Liver (tissue), 9 donors: ENCODE measurements around the gene TMEM131. TPM values are rescaled to one million over a fixed set of nuclear protein-coding genes. Genes with fewer than 3 reads are reported as not detected.

Experiments
- DNase-seq: peaks from one replicate; pipeline ENCODE4 v3.0.0-alpha.2; 2017; ENCODE audit warnings: low spot score
- H3K27ac ChIP-seq, 2 donors: one replicate each; pipeline ENCODE4 v1.7.0; 2013; ENCODE audit warnings: inconsistent platforms in 2 of 2, low read length in 2 of 2, control low read depth in 1 of 2, low read depth in 1 of 2, mild to moderate bottlenecking in 1 of 2
- H3K27me3 ChIP-seq, 4 donors: one replicate each; pipeline versions ENCODE4 v1.6.1 to v1.7.0; 2013; ENCODE audit warnings: low read length in 3 of 4, inconsistent platforms in 1 of 4, mild to moderate bottlenecking in 1 of 4, moderate library complexity in 1 of 4; ENCODE audit not compliant: control insufficient read depth in 4 of 4, insufficient read depth in 4 of 4
- H3K36me3 ChIP-seq, 4 donors: one replicate each; pipeline versions ENCODE4 v1.6.1 to v1.7.0; 2013; ENCODE audit warnings: low read length in 3 of 4, mild to moderate bottlenecking in 3 of 4, low read depth in 1 of 4, moderate library complexity in 1 of 4; ENCODE audit not compliant: control insufficient read depth in 4 of 4, insufficient read depth in 3 of 4
- H3K4me1 ChIP-seq, 4 donors: one replicate each; pipeline versions ENCODE4 v1.6.1 to v1.7.0; 2013; ENCODE audit warnings: low read length in 3 of 4, mild to moderate bottlenecking in 3 of 4, moderate library complexity in 1 of 4; ENCODE audit not compliant: control insufficient read depth in 4 of 4, insufficient read depth in 4 of 4
- H3K4me3 ChIP-seq, 3 donors: one replicate each; pipeline versions ENCODE4 v1.6.1 to v1.7.0; 2013; ENCODE audit warnings: low read length in 3 of 3, control low read depth in 1 of 3, low read depth in 1 of 3, mild to moderate bottlenecking in 1 of 3
- H3K9ac ChIP-seq, 2 donors: one replicate each; pipeline ENCODE4 v1.7.0; 2013; ENCODE audit warnings: low read length in 2 of 2, mild to moderate bottlenecking in 2 of 2, moderate library complexity in 2 of 2, control low read depth in 1 of 2, low read depth in 1 of 2
- H3K9me3 ChIP-seq, 4 donors: one replicate each; pipeline versions ENCODE4 v1.6.1 to v1.7.0; 2013; ENCODE audit warnings: low read length in 3 of 4; ENCODE audit not compliant: control insufficient read depth in 4 of 4
- EGR1 ChIP-seq, 2 donors: IDR thresholded peaks; 2 replicates each; pipeline ENCODE4 v1.6.1; 2016 to 2018; ENCODE audit warnings: antibody characterized with exemption in 2 of 2, low read depth in 2 of 2
- FOXA1 ChIP-seq: IDR thresholded peaks from 2 replicates; pipeline ENCODE4 v1.6.1; 2016; ENCODE audit warnings: antibody characterized with exemption
- FOXA2 ChIP-seq: IDR thresholded peaks from 2 replicates; pipeline ENCODE4 v1.6.1; 2016; ENCODE audit warnings: antibody characterized with exemption
- GABPA ChIP-seq, 2 donors: IDR thresholded peaks in 1 of 2; conservative IDR thresholded peaks in 1 of 2; 2 replicates each; pipeline ENCODE4 v1.6.1; 2016; ENCODE audit warnings: antibody characterized with exemption in 2 of 2, mild to moderate bottlenecking in 1 of 2, moderate library complexity in 1 of 2
- HNF4A ChIP-seq, 2 donors: conservative IDR thresholded peaks; 2 replicates each; pipeline ENCODE4 v1.6.1; 2016; ENCODE audit warnings: antibody characterized with exemption in 2 of 2, mild to moderate bottlenecking in 2 of 2
- HNF4G ChIP-seq: IDR thresholded peaks from 2 replicates; pipeline ENCODE4 v1.6.1; 2016; ENCODE audit warnings: antibody characterized with exemption
- JUND ChIP-seq, 2 donors: IDR thresholded peaks; 2 replicates each; pipeline ENCODE4 v1.6.1; 2016; ENCODE audit warnings: antibody characterized with exemption in 2 of 2
- NR2F2 ChIP-seq: IDR thresholded peaks from 2 replicates; pipeline ENCODE4 v1.6.1; 2016; ENCODE audit warnings: antibody characterized with exemption
- RAD21 ChIP-seq, 2 donors: IDR thresholded peaks; 2 replicates each; pipeline ENCODE4 v1.6.1; 2016; ENCODE audit warnings: antibody characterized with exemption in 2 of 2, mild to moderate bottlenecking in 2 of 2
- SP1 ChIP-seq: IDR thresholded peaks from 2 replicates; pipeline ENCODE4 v1.6.1; 2018; ENCODE audit warnings: antibody characterized with exemption, mild to moderate bottlenecking
- TAF1 ChIP-seq: conservative IDR thresholded peaks from 2 replicates; pipeline ENCODE4 v1.6.1; 2016; ENCODE audit warnings: antibody characterized with exemption, mild to moderate bottlenecking
- YY1 ChIP-seq: IDR thresholded peaks from 2 replicates; pipeline ENCODE4 v1.6.1; 2016; ENCODE audit warnings: antibody characterized with exemption, mild to moderate bottlenecking
- WGBS: extraction: QIAGEN DNeasy Blood & Tissue Kit; methylation state at CpG from one replicate; pipeline ENCODE4 v1.1.7; 2013; 5-methylcytosine and 5-hydroxymethylcytosine counted together
- polyA plus RNA-seq, 2 donors: library from polyadenylated mRNA; stranded (reverse) in 1 of 2; unstranded in 1 of 2; fragments of 200-250 nt in 1 of 2; fragments of >200 nt in 1 of 2; fragmentation: Nextera tagmentation in 1 of 2; extraction: Ambion mirVana in 1 of 2; gene quantifications; one replicate each; pipeline versions ENCODE4 v1.2.1 to v1.2.3, GENCODE V29; 2013 to 2015
- total RNA-seq, 2 donors: library from RNA; depleted of rRNA; stranded (reverse); fragments of >200 nt; gene quantifications; one replicate each; pipeline ENCODE4 v1.2.3, GENCODE V29; 2014
- TF ChIP-seq, protein P1 (sequence below): IDR thresholded peaks from 2 replicates; pipeline ENCODE4 v1.6.1; 2016; ENCODE audit warnings: antibody characterized with exemption
- TF ChIP-seq, protein P2 (sequence below): IDR thresholded peaks from 2 replicates; pipeline ENCODE4 v1.6.1; 2016; ENCODE audit warnings: antibody characterized with exemption
- TF ChIP-seq, protein P3 (sequence below): IDR thresholded peaks from 2 replicates; pipeline ENCODE4 v1.6.1; 2016; ENCODE audit warnings: antibody characterized with exemption
- TF ChIP-seq, protein P4 (sequence below): fragments of 150-350 bp; IDR thresholded peaks from 2 replicates; pipeline ENCODE4 v1.5.1; 2017; ENCODE audit warnings: improper control_type of control experiment, low read depth, low read length; ENCODE audit not compliant: missing input control
- TF ChIP-seq, protein P5 (sequence below): IDR thresholded peaks from 2 replicates; pipeline ENCODE4 v1.6.1; 2016; ENCODE audit warnings: antibody characterized with exemption, mild to moderate bottlenecking
- donor health status: healthy.
- donor health status: healthy.
- donor health status: healthy.
- donor health status: healthy.
- donor health status: healthy.

Gene TMEM131
- total and polyA plus RNA-seq, 4 donors, result 6.1 to 22.8 (median 11.2) TPM

DNA sequence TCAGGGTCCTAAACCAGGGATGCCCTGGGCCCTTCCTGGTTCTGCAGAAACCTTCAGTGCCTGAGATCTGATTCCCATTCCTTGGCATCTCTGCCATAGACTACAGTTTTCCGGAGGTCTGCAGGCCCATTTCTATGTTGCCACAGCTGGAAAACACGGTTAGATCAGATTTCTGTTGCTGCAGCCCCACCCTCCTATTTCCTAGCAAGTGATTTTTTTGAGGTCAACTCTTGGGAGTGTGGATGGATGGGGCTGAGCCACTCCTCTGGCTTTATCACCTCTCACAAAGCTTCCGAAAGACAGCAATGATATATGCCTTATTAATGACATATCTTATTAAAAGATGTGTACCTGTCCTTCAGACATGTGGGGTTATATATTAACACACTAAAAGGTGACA is 226.0 kb downstream of the TMEM131 start:
- Histone ChIP-seq H3K36me3 (peaks cover 12 to 38% (median 22%) of the 10 kb centered on the region in 4 donors), H3K27me3 (no peaks in the 10 kb centered on the region), H3K4me3 (no peak overlapping the region), H3K27ac (no peak overlapping the region), H3K9ac (no peak overlapping the region), H3K9me3 (no peaks in the 10 kb centered on the region), H3K4me1 (no peaks in the 10 kb centered on the region)
- TF ChIP-seq, protein P1, sequence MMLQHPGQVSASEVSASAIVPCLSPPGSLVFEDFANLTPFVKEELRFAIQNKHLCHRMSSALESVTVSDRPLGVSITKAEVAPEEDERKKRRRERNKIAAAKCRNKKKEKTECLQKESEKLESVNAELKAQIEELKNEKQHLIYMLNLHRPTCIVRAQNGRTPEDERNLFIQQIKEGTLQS, result no peak
- TF ChIP-seq RAD21 (IDR thresholded peaks at IDR 0.05) (no peak), TAF1 (no peak), NR2F2 (no peak), FOXA2 (no peak), HNF4G (no peak), YY1 (no peak), FOXA1 (no peak), EGR1 (IDR thresholded peaks at IDR 0.05; ENCODE audit: low read depth in 2 of 2) (no peak), GABPA (IDR thresholded peaks at IDR 0.05 in 1 of 2, conservative IDR thresholded peaks at IDR 0.05 in 1 of 2) (no peak), JUND (IDR thresholded peaks at IDR 0.05) (no peak), SP1 (no peak)
- TF ChIP-seq, protein P2, sequence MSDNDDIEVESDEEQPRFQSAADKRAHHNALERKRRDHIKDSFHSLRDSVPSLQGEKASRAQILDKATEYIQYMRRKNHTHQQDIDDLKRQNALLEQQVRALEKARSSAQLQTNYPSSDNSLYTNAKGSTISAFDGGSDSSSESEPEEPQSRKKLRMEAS, result no peak
- TF ChIP-seq, protein P3, sequence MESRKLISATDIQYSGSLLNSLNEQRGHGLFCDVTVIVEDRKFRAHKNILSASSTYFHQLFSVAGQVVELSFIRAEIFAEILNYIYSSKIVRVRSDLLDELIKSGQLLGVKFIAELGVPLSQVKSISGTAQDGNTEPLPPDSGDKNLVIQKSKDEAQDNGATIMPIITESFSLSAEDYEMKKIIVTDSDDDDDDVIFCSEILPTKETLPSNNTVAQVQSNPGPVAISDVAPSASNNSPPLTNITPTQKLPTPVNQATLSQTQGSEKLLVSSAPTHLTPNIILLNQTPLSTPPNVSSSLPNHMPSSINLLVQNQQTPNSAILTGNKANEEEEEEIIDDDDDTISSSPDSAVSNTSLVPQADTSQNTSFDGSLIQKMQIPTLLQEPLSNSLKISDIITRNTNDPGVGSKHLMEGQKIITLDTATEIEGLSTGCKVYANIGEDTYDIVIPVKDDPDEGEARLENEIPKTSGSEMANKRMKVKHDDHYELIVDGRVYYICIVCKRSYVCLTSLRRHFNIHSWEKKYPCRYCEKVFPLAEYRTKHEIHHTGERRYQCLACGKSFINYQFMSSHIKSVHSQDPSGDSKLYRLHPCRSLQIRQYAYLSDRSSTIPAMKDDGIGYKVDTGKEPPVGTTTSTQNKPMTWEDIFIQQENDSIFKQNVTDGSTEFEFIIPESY, result no peak
- TF ChIP-seq, protein P4, sequence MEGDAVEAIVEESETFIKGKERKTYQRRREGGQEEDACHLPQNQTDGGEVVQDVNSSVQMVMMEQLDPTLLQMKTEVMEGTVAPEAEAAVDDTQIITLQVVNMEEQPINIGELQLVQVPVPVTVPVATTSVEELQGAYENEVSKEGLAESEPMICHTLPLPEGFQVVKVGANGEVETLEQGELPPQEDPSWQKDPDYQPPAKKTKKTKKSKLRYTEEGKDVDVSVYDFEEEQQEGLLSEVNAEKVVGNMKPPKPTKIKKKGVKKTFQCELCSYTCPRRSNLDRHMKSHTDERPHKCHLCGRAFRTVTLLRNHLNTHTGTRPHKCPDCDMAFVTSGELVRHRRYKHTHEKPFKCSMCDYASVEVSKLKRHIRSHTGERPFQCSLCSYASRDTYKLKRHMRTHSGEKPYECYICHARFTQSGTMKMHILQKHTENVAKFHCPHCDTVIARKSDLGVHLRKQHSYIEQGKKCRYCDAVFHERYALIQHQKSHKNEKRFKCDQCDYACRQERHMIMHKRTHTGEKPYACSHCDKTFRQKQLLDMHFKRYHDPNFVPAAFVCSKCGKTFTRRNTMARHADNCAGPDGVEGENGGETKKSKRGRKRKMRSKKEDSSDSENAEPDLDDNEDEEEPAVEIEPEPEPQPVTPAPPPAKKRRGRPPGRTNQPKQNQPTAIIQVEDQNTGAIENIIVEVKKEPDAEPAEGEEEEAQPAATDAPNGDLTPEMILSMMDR, result no peak
- TF ChIP-seq, protein P5, sequence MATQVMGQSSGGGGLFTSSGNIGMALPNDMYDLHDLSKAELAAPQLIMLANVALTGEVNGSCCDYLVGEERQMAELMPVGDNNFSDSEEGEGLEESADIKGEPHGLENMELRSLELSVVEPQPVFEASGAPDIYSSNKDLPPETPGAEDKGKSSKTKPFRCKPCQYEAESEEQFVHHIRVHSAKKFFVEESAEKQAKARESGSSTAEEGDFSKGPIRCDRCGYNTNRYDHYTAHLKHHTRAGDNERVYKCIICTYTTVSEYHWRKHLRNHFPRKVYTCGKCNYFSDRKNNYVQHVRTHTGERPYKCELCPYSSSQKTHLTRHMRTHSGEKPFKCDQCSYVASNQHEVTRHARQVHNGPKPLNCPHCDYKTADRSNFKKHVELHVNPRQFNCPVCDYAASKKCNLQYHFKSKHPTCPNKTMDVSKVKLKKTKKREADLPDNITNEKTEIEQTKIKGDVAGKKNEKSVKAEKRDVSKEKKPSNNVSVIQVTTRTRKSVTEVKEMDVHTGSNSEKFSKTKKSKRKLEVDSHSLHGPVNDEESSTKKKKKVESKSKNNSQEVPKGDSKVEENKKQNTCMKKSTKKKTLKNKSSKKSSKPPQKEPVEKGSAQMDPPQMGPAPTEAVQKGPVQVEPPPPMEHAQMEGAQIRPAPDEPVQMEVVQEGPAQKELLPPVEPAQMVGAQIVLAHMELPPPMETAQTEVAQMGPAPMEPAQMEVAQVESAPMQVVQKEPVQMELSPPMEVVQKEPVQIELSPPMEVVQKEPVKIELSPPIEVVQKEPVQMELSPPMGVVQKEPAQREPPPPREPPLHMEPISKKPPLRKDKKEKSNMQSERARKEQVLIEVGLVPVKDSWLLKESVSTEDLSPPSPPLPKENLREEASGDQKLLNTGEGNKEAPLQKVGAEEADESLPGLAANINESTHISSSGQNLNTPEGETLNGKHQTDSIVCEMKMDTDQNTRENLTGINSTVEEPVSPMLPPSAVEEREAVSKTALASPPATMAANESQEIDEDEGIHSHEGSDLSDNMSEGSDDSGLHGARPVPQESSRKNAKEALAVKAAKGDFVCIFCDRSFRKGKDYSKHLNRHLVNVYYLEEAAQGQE, result no peak
- no peak for DNase-seq
- 90% methylated on average over 3 of the region's 3 CpGs for WGBS

DNA sequence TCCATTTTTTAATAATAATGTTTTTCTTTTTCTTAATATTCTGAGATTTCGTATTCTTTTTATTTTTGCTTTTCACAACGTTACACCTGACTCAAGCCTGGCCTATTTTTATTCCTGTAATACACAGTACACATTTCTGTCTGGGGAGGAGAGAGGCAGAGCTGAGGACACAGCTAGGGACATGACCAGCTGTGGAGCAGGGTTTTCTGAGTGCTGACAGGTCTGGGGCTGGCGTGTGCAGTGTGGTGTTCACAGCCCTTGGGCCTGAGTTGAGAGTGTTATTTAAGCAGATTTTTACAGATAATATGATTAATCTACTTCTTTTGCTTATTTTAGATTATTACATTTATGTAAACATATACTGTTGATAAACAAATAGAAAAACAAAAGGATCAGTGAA is 226.4 kb downstream of the TMEM131 start:
- H3K36me3 ChIP-seq, result peaks cover 12 to 39% (median 21%) of the 10 kb centered on the region in 4 donors
- no peaks in the 10 kb centered on the region for H3K4me1 ChIP-seq
- no peak for DNase-seq
- no peak overlapping the region for H3K27ac ChIP-seq
- no peak overlapping the region for H3K9ac ChIP-seq
- H3K4me3 ChIP-seq, result no peak overlapping the region
- H3K27me3 ChIP-seq, result no peaks in the 10 kb centered on the region
- TF ChIP-seq NR2F2 (no peak), SP1 (no peak), HNF4A (conservative IDR thresholded peaks at IDR 0.05) (no peak), FOXA2 (no peak)
- TF ChIP-seq, protein P1, result no peak
- TF ChIP-seq, protein P5, result no peak
- TF ChIP-seq, protein P2, result no peak
- 97% methylated on average over 3 of the region's 3 CpGs for WGBS
- no peaks in the 10 kb centered on the region for H3K9me3 ChIP-seq
